Upper lobe of left lung (tissue), 6 donors: ENCODE measurements around the gene NBL1. TPM values are rescaled to one million over a fixed set of nuclear protein-coding genes. Genes with fewer than 3 reads are reported as not detected.

Source experiments
- ATAC-seq, 2 donors: fragments of 200-7000 bp; cut with Tn5 transposase; one replicate each; pipeline ENCODE4 v1.9.1; 2022; ENCODE audit warnings: mild to moderate bottlenecking in 2 of 2, moderate library complexity in 2 of 2; ENCODE audit not compliant: low FRiP score in 2 of 2
- DNase-seq, 2 donors: peaks; one replicate each; pipeline ENCODE4 v3.0.0-alpha.2; 2019 to 2020
- H3K27ac ChIP-seq, 4 donors: fragments of 200-600 bp; sonication (generic); one replicate each; pipeline ENCODE4 v1.5.1; 2016 to 2019
- H3K27me3 ChIP-seq, 4 donors: fragments of 200-600 bp; sonication (generic); one replicate each; pipeline ENCODE4 v1.5.1; 2017 to 2019
- H3K36me3 ChIP-seq, 4 donors: fragments of 200-600 bp; sonication (generic); one replicate each; pipeline ENCODE4 v1.5.1; 2016 to 2019
- H3K4me1 ChIP-seq, 4 donors: fragments of 200-600 bp; sonication (generic); one replicate each; pipeline ENCODE4 v1.5.1; 2018 to 2019
- H3K4me3 ChIP-seq, 4 donors: fragments of 200-600 bp; sonication (generic); one replicate each; pipeline ENCODE4 v1.5.1; 2017 to 2019; ENCODE audit warnings: mild to moderate bottlenecking in 2 of 4, moderate library complexity in 1 of 4
- H3K9me3 ChIP-seq, 4 donors: fragments of 200-600 bp; sonication (generic); one replicate each; pipeline ENCODE4 v1.5.1; 2018 to 2019
- EP300 ChIP-seq, 4 donors: sonication (generic); formaldehyde crosslinking; IDR thresholded peaks; one replicate each; pipeline ENCODE4 v1.5.1; 2017; ENCODE audit warnings: antibody characterized with exemption in 4 of 4, control low read depth in 2 of 4
- POLR2A ChIP-seq, 4 donors: fragments of 450-650 bp; IDR thresholded peaks; one replicate each; pipeline ENCODE4 v1.5.1; 2016 to 2017; ENCODE audit warnings: antibody characterized with exemption in 4 of 4, mild to moderate bottlenecking in 2 of 4
- POLR2AphosphoS5 ChIP-seq, 2 donors: sonication (generic); formaldehyde crosslinking; IDR thresholded peaks; one replicate each; pipeline ENCODE4 v1.5.1; 2017; ENCODE audit warnings: antibody characterized with exemption in 2 of 2
- WGBS, 2 donors: methylation state at CpG; one replicate each; pipeline ENCODE4 v1.1.5; 2017 to 2018; 5-methylcytosine and 5-hydroxymethylcytosine counted together
- total RNA-seq, 6 donors: library from RNA; depleted of rRNA in 4 of 6; stranded (reverse); fragments of >200 nt in 4 of 6; gene quantifications; one replicate each; pipeline versions ENCODE4 v1.1.0 to v1.2.1, GENCODE V29; 2016 to 2021
- TF ChIP-seq, protein P1 (sequence below), 6 experiments: fragments of 450-650 bp in 4 of 6; fragments of 200-600 bp in 2 of 6; sonication (generic) in 2 of 6; IDR thresholded peaks; one replicate each; pipeline ENCODE4 v1.5.1; 2016 to 2019; ENCODE audit warnings: antibody characterized with exemption in 6 of 6
- donor health status: DM: no; HTN: no; CAD: no; lungs with moderate emphysema.
- donor health status: DM: no; HTN: yes; CAD: no; lungs with severe emphysema.

Gene NBL1
- total RNA-seq, 6 donors from 2014 or later: 40.9 to 190 (median 105) TPM

DNA sequence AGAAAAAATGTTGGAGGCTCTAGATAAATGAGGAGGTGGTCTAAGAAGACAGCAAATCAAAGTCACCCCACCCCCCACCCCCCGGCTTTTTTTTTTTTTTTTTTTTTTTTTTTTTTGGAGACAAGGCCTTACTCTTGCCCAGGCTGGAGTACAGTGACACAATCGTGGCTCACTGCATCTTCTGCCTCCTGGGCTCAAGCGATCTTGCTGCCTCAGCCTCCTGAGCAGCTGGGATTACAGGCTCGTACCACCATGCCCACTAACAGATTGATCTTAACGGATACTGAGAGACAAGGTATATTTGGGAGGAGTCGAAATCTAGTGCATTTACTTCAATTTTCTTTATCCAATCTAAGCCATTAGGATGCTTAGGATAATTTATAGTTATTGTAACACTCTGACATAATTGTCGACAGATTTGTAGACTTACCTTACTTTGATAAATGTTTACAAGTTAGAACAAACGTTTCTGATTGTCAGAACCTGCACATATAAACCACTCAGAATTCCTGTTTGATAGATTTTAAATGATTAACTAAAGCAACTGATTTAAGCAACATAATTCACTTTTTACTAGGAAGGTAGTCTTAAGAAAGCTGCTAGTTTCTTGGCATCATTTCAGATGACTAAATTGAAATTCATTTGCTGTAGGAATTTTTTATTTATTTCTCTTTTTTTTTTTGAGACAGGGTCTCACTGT, 33.7 kb upstream of the NBL1 start:
- Histone ChIP-seq H3K4me1 (peaks cover 24 to 29% (median 28%) of the 10 kb centered on the region in 4 donors), H3K27ac (no peak overlapping the region), H3K27me3 (no peaks in the 10 kb centered on the region), H3K36me3 (peaks cover 0 to 8% (median 2%) of the 10 kb centered on the region in 4 donors), H3K4me3 (no peak overlapping the region), H3K9me3 (no peaks in the 10 kb centered on the region)
- TF ChIP-seq POLR2AphosphoS5 (IDR thresholded peaks at IDR 0.05) (no peak), EP300 (IDR thresholded peaks at IDR 0.05) (no peak), POLR2A (IDR thresholded peaks at IDR 0.05) (no peak)
- TF ChIP-seq, protein P1, sequence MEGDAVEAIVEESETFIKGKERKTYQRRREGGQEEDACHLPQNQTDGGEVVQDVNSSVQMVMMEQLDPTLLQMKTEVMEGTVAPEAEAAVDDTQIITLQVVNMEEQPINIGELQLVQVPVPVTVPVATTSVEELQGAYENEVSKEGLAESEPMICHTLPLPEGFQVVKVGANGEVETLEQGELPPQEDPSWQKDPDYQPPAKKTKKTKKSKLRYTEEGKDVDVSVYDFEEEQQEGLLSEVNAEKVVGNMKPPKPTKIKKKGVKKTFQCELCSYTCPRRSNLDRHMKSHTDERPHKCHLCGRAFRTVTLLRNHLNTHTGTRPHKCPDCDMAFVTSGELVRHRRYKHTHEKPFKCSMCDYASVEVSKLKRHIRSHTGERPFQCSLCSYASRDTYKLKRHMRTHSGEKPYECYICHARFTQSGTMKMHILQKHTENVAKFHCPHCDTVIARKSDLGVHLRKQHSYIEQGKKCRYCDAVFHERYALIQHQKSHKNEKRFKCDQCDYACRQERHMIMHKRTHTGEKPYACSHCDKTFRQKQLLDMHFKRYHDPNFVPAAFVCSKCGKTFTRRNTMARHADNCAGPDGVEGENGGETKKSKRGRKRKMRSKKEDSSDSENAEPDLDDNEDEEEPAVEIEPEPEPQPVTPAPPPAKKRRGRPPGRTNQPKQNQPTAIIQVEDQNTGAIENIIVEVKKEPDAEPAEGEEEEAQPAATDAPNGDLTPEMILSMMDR (IDR thresholded peaks at IDR 0.05): no peak
- ATAC-seq (no peak), DNase-seq (no peak)
- 66 to 76% methylated on average over 8 of the region's 8 CpGs for WGBS, 2 donors

DNA sequence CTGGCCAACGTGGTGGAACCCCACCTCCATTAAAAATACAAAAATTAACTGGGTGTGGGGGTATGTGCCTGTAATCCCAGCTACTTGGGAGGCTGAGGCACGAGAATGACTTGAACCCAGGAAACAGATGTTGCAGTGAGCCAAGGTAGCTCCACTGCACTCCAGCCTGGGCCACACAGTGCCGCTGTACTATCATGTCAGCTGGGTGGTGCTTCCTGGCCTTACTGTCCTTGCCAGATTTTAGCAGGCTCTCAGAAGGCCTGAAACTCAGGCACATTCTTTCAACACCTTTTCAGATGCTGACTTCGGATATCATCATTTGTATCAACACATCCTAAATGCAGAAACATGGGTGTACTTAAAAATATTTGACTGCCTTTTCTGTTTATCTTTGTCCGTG, 31.6 kb upstream of the NBL1 start:
- WGBS, 2 donors: 83 to 92% methylated on average over 5 of the region's 5 CpGs
- Histone ChIP-seq H3K27me3 (no peaks in the 10 kb centered on the region), H3K4me3 (no peak overlapping the region), H3K4me1 (peaks cover 6 to 12% (median 9%) of the 10 kb centered on the region in 4 donors), H3K9me3 (no peaks in the 10 kb centered on the region), H3K36me3 (peaks cover 0 to 12% (median 5%) of the 10 kb centered on the region in 4 donors), H3K27ac (no peak overlapping the region)
- ATAC-seq (no peak), DNase-seq (no peak)
- TF ChIP-seq, protein P1 (IDR thresholded peaks at IDR 0.05): no peak
- TF ChIP-seq POLR2AphosphoS5 (IDR thresholded peaks at IDR 0.05) (no peak), POLR2A (IDR thresholded peaks at IDR 0.05) (no peak), EP300 (IDR thresholded peaks at IDR 0.05) (no peak)

DNA sequence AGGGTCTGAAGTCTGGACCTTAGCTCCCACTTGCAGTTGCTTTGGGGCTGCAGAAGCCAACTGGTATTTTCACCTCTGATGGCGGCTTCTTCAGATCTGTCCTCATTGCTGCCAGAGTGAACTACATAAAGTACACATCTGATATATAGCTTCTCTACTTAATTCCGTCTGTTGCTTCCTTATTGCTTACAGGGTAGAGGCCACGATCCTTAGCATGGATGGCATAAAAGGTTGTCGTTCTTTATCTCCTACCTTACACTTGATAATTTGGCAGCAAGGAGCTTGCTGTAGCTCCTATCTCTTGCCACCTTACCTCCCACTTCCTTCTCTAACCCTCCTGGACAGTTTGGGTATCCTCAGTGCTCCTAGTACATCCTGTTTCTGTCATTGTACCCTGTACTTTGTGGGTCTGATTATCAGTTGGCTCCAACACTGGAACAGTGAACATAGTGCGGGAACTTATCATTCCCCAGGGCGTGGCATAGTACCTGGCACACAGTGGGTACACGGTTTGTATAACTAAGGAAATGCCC, 30.9 kb upstream of the NBL1 start:
- peaks cover 0 to 11% (median 5%) of the 10 kb centered on the region in 4 donors for H3K36me3 ChIP-seq
- H3K4me3 ChIP-seq: no peak overlapping the region
- TF ChIP-seq EP300 (IDR thresholded peaks at IDR 0.05): no peak
- no peak for TF ChIP-seq POLR2AphosphoS5 (IDR thresholded peaks at IDR 0.05)
- no peak for TF ChIP-seq POLR2A (IDR thresholded peaks at IDR 0.05)
- TF ChIP-seq, protein P1 (IDR thresholded peaks at IDR 0.05): no peak
- no peak for DNase-seq
- ATAC-seq: no peak
- no peaks in the 10 kb centered on the region for H3K27me3 ChIP-seq
- no peak overlapping the region for H3K27ac ChIP-seq
- WGBS, 2 donors: 73 to 84% methylated on average over 7 of the region's 7 CpGs
- no peaks in the 10 kb centered on the region for H3K9me3 ChIP-seq
- H3K4me1 ChIP-seq: peaks cover 0 to 9% (median 5%) of the 10 kb centered on the region in 4 donors

DNA sequence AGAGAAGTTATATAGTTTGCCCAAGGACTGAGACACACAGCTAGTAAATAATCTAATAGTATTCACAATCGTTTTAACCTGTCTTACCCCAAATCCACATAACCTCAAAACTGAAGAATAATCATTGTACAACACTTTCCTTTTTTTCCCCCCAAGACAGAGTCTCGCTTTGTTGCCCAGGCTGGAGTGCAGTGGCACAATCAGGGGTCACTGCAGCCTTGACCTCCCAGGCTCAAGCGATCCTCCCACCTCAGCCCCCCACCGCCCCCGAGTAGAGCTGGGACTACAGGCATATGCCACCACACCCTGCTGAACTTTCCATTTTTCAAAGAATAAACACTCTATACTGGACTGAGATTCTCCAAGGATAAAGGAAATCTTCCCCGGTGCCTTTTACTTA, 28.7 kb upstream of the NBL1 start:
- H3K27ac ChIP-seq: no peak overlapping the region
- WGBS, 2 donors: 87 to 89% methylated on average over 6 of the region's 6 CpGs
- H3K4me3 ChIP-seq: no peak overlapping the region
- ATAC-seq (no peak), DNase-seq (no peak)
- TF ChIP-seq POLR2AphosphoS5 (IDR thresholded peaks at IDR 0.05) (no peak), POLR2A (IDR thresholded peaks at IDR 0.05) (no peak), EP300 (IDR thresholded peaks at IDR 0.05) (no peak)
- TF ChIP-seq, protein P1 (IDR thresholded peaks at IDR 0.05): no peak
- no peaks in the 10 kb centered on the region for H3K9me3 ChIP-seq
- H3K4me1 ChIP-seq: peaks cover 0 to 14% (median 7%) of the 10 kb centered on the region in 4 donors
- H3K36me3 ChIP-seq: peaks cover 0 to 10% (median 4%) of the 10 kb centered on the region in 4 donors
- H3K27me3 ChIP-seq: no peaks in the 10 kb centered on the region
